WTC11 (cell line): ENCODE data around the gene PTGER2. TPM values are rescaled to one million over a fixed set of nuclear protein-coding genes. Genes with fewer than 3 reads are reported as not detected.

Experiments used
- ATAC-seq: fragments of 200-7000 bp; cut with Tn5 transposase; 2 replicates; pipeline ENCODE4 v1.10.0; 2021; ENCODE audit warnings: mild to moderate bottlenecking, moderate library complexity
- CTCF ChIA-PET: fragments of 300-600 bp; sonication (Branson Sonifier 250); formaldehyde crosslinking; loops from one replicate; lab custom pipeline; 2021; ENCODE audit warnings: antibody characterized with exemption; lab: Charles Lee
- POLR2A ChIA-PET: fragments of 350-600 bp; sonication (Branson Sonifier 250); formaldehyde crosslinking; loops from one replicate; lab custom pipeline; 2021; ENCODE audit warnings: antibody characterized with exemption; lab: Charles Lee
- DNase-seq: peaks from one replicate; pipeline ENCODE4 v3.0.0; 2021; ENCODE audit warnings: low spot score
- H3K27ac Mint-ChIP-seq: 2 replicates; pipeline ENCODE4 v1.8.0; 2021; ENCODE audit warnings: mixed read lengths
- H3K27me3 Mint-ChIP-seq: 2 replicates; pipeline ENCODE4 v1.8.0; 2021; ENCODE audit warnings: low read depth, mild to moderate bottlenecking, moderate library complexity, mixed read lengths
- H3K36me3 Mint-ChIP-seq: 2 replicates; pipeline ENCODE4 v1.8.0; 2021; ENCODE audit warnings: mixed read lengths
- H3K4me1 Mint-ChIP-seq: 2 replicates; pipeline ENCODE4 v1.8.0; 2022; ENCODE audit warnings: mixed read lengths
- H3K4me3 Mint-ChIP-seq: 2 replicates; pipeline ENCODE4 v1.8.0; 2021; ENCODE audit warnings: mild to moderate bottlenecking, moderate library complexity, mixed read lengths
- H3K9me3 Mint-ChIP-seq: 2 replicates; pipeline ENCODE4 v1.8.0; 2021; ENCODE audit warnings: mixed read lengths
- AFF4 ChIP-seq: sonication (generic); formaldehyde crosslinking; IDR thresholded peaks from 2 replicates; pipeline ENCODE4 v1.8.1; 2023; ENCODE audit warnings: mild to moderate bottlenecking, missing genetic modification reagents, borderline replicate concordance
- E2F4 ChIP-seq: sonication (generic); formaldehyde crosslinking; IDR thresholded peaks from 2 replicates; pipeline ENCODE4 v1.8.1; 2022; ENCODE audit warnings: low read depth, mild to moderate bottlenecking, moderate library complexity, missing genetic modification reagents, borderline replicate concordance
- NFYB ChIP-seq: sonication (generic); formaldehyde crosslinking; conservative IDR thresholded peaks from 2 replicates; pipeline ENCODE4 v1.8.0; 2022; ENCODE audit warnings: low read depth, missing genetic modification reagents
- NR1H2 ChIP-seq: sonication (generic); formaldehyde crosslinking; IDR thresholded peaks from 2 replicates; pipeline ENCODE4 v1.9.0; 2021; ENCODE audit warnings: mild to moderate bottlenecking, moderate library complexity, missing genetic modification reagents
- OVOL2 ChIP-seq: fragments of 250-450 bp; sonication (Bioruptor Pico); IDR thresholded peaks from 2 replicates; pipeline ENCODE4 v1.9.0; 2021; ENCODE audit warnings: mild to moderate bottlenecking, borderline replicate concordance
- PRRX2 ChIP-seq: fragments of 250-450 bp; sonication (Bioruptor Pico); IDR thresholded peaks from 2 replicates; pipeline ENCODE4 v1.8.0; 2021; ENCODE audit warnings: mild to moderate bottlenecking
- TEAD4 ChIP-seq: sonication (generic); formaldehyde crosslinking; IDR thresholded peaks from 2 replicates; pipeline ENCODE4 v1.8.0; 2022; ENCODE audit warnings: mild to moderate bottlenecking, missing genetic modification reagents
- ZNF512 ChIP-seq: sonication (generic); formaldehyde crosslinking; IDR thresholded peaks from 2 replicates; pipeline ENCODE4 v1.8.1; 2022; ENCODE audit warnings: missing genetic modification reagents, borderline replicate concordance
- ZNF671 ChIP-seq: fragments of 250-450 bp; sonication (Bioruptor Pico); IDR thresholded peaks from 2 replicates; pipeline ENCODE4 v1.8.0; 2021; ENCODE audit warnings: mild to moderate bottlenecking
- ZSCAN18 ChIP-seq: fragments of 250-450 bp; sonication (Bioruptor Pico); IDR thresholded peaks from 2 replicates; pipeline ENCODE4 v2.1.2; 2022; ENCODE audit warnings: mild to moderate bottlenecking, moderate library complexity
- total RNA-seq: library from RNA; stranded (reverse); gene quantifications from 3 replicates; pipeline ENCODE4 v1.2.3, GENCODE V29; 2021
- TF ChIP-seq, protein P1 (sequence below): sonication (generic); formaldehyde crosslinking; IDR thresholded peaks from 2 replicates; pipeline ENCODE4 v1.8.0; 2023; ENCODE audit warnings: mild to moderate bottlenecking, missing genetic modification reagents
- TF ChIP-seq, protein P2 (sequence below): sonication (generic); formaldehyde crosslinking; IDR thresholded peaks from 2 replicates; pipeline ENCODE4 v1.8.0; 2022; ENCODE audit warnings: mild to moderate bottlenecking, missing genetic modification reagents
- TF ChIP-seq, protein P3 (sequence below): sonication (generic); formaldehyde crosslinking; IDR thresholded peaks from 2 replicates; pipeline ENCODE4 v1.8.1; 2023; ENCODE audit warnings: mild to moderate bottlenecking, missing genetic modification reagents, moderate library complexity

The PTGER2 gene
- total RNA-seq, 1 experiment from 2014 or later, result 0.92 TPM

GRCh38 chr14:52333823-52334657 lies 19.9 kb downstream of the PTGER2 start (continued):
- TF ChIP-seq, protein P1, sequence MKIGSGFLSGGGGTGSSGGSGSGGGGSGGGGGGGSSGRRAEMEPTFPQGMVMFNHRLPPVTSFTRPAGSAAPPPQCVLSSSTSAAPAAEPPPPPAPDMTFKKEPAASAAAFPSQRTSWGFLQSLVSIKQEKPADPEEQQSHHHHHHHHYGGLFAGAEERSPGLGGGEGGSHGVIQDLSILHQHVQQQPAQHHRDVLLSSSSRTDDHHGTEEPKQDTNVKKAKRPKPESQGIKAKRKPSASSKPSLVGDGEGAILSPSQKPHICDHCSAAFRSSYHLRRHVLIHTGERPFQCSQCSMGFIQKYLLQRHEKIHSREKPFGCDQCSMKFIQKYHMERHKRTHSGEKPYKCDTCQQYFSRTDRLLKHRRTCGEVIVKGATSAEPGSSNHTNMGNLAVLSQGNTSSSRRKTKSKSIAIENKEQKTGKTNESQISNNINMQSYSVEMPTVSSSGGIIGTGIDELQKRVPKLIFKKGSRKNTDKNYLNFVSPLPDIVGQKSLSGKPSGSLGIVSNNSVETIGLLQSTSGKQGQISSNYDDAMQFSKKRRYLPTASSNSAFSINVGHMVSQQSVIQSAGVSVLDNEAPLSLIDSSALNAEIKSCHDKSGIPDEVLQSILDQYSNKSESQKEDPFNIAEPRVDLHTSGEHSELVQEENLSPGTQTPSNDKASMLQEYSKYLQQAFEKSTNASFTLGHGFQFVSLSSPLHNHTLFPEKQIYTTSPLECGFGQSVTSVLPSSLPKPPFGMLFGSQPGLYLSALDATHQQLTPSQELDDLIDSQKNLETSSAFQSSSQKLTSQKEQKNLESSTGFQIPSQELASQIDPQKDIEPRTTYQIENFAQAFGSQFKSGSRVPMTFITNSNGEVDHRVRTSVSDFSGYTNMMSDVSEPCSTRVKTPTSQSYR (CRISPR knock-in tag), result no peak
- TF ChIP-seq, protein P2, sequence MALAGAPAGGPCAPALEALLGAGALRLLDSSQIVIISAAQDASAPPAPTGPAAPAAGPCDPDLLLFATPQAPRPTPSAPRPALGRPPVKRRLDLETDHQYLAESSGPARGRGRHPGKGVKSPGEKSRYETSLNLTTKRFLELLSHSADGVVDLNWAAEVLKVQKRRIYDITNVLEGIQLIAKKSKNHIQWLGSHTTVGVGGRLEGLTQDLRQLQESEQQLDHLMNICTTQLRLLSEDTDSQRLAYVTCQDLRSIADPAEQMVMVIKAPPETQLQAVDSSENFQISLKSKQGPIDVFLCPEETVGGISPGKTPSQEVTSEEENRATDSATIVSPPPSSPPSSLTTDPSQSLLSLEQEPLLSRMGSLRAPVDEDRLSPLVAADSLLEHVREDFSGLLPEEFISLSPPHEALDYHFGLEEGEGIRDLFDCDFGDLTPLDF (CRISPR knock-in tag), result no peak
- no peak for TF ChIP-seq AFF4 (CRISPR knock-in tag)
- TF ChIP-seq NR1H2 (CRISPR knock-in tag), result no peak
- TF ChIP-seq TEAD4 (CRISPR knock-in tag), result no peak
- TF ChIP-seq, protein P3, sequence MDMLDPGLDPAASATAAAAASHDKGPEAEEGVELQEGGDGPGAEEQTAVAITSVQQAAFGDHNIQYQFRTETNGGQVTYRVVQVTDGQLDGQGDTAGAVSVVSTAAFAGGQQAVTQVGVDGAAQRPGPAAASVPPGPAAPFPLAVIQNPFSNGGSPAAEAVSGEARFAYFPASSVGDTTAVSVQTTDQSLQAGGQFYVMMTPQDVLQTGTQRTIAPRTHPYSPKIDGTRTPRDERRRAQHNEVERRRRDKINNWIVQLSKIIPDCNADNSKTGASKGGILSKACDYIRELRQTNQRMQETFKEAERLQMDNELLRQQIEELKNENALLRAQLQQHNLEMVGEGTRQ (CRISPR knock-in tag), result no peak

DNA sequence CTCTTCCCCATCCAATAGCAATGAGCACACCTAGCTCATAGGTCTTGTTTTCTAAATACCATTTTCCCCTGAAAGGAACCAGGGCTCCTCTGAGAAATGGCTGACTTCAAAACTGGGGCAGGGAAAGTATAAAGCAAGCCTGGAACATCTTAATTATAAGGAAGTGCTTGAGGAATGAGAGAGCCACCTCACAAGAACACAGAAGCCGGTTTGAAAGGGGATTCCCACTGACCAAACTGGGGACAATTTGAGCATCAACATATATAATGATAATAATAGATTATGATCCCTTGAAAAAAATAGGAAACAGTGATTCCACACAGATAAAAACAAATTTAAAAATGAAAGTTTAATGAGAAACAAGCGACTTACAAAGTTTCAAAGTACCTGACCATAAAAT lies 22.1 kb downstream of the PTGER2 start:
- Mint-ChIP-seq H3K4me3 (no peak overlapping the region), H3K27ac (no peak overlapping the region), H3K36me3 (no peaks in the 10 kb centered on the region), H3K4me1 (peaks cover 11% of the 10 kb centered on the region), H3K27me3 (no peaks in the 10 kb centered on the region), H3K9me3 (peaks cover 3% of the 10 kb centered on the region)
- POLR2A ChIA-PET, result no interaction called here
- no peak for ATAC-seq
- CTCF ChIA-PET, result no interaction called here
- DNase-seq, result no peak
- TF ChIP-seq NFYB (CRISPR knock-in tag) (no peak), ZSCAN18 (no peak), AFF4 (CRISPR knock-in tag) (no peak), PRRX2 (CRISPR knock-in tag) (no peak), OVOL2 (CRISPR knock-in tag) (no peak), ZNF512 (CRISPR knock-in tag) (no peak), E2F4 (no peak), ZNF671 (no peak)
